Transverse colon (tissue), 4 donors: Measurements from ENCODE around the gene IGSF21.

Experiments used
- POLR2A ChIP-seq: fragments of 450-650 bp; IDR thresholded peaks from one replicate; pipeline ENCODE4 v1.6.1; 2016; ENCODE audit warnings: antibody characterized with exemption, mild to moderate bottlenecking, moderate library complexity
- POLR2AphosphoS5 ChIP-seq, 3 donors: sonication (generic); formaldehyde crosslinking; IDR thresholded peaks; one replicate each; pipeline ENCODE4 v1.6.1; 2016; ENCODE audit warnings: antibody characterized with exemption in 3 of 3
- TF ChIP-seq, protein P1 (sequence below), 5 experiments: fragments of 200-600 bp in 3 of 5; fragments of 450-650 bp in 2 of 5; sonication (generic) in 3 of 5; IDR thresholded peaks; 1 replicate in 2 of 5; 2 replicates in 3 of 5; pipeline ENCODE4 v1.5.1; 2016 to 2017; ENCODE audit warnings: antibody characterized with exemption in 5 of 5, inconsistent platforms in 3 of 5, mild to moderate bottlenecking in 2 of 5, moderate library complexity in 1 of 5

DNA sequence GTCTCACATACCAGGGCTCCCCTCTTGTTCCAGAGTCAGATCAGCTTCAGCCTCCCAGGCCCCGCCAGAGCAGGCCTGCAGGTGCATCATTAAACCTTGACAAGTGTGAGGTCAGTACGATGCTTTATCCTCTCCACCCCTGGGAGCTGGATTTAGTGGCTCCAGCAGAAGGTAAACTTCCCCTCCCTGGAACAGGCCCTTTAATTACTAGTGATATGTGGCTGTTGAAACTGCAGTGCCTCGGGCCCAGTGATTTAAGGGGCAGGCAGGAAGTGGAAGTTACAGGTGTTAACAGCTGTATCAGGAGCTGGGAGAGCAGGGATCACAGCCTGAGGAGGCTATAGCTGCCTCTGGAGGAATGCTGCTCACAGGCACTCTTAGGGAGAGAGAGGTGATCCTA is 240.8 kb downstream of the IGSF21 start:
- TF ChIP-seq POLR2A (no peak), POLR2AphosphoS5 (IDR thresholded peaks at IDR 0.05) (no peak)
- TF ChIP-seq, protein P1, sequence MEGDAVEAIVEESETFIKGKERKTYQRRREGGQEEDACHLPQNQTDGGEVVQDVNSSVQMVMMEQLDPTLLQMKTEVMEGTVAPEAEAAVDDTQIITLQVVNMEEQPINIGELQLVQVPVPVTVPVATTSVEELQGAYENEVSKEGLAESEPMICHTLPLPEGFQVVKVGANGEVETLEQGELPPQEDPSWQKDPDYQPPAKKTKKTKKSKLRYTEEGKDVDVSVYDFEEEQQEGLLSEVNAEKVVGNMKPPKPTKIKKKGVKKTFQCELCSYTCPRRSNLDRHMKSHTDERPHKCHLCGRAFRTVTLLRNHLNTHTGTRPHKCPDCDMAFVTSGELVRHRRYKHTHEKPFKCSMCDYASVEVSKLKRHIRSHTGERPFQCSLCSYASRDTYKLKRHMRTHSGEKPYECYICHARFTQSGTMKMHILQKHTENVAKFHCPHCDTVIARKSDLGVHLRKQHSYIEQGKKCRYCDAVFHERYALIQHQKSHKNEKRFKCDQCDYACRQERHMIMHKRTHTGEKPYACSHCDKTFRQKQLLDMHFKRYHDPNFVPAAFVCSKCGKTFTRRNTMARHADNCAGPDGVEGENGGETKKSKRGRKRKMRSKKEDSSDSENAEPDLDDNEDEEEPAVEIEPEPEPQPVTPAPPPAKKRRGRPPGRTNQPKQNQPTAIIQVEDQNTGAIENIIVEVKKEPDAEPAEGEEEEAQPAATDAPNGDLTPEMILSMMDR (IDR thresholded peaks at IDR 0.05) = no peak
